Neural cell (in vitro differentiated cells): ENCODE results near the gene IFTAP.

Experiments
- CTCF ChIP-seq: fragments of 450-650 bp; IDR thresholded peaks from 2 replicates; pipeline ENCODE4 v1.5.1; 2014; ENCODE audit warnings: antibody characterized with exemption, mild to moderate bottlenecking, moderate library complexity; ENCODE audit not compliant: poor library complexity, severe bottlenecking
- EP300 ChIP-seq: fragments of 450-650 bp; conservative IDR thresholded peaks from 2 replicates; pipeline ENCODE4 v1.6.1; 2014; ENCODE audit warnings: antibody characterized with exemption, mild to moderate bottlenecking, moderate library complexity; ENCODE audit not compliant: poor library complexity, severe bottlenecking
- MXI1 ChIP-seq: fragments of 450-650 bp; conservative IDR thresholded peaks from 2 replicates; pipeline ENCODE4 v1.6.1; 2014; ENCODE audit warnings: antibody characterized with exemption, mild to moderate bottlenecking; ENCODE audit not compliant: poor library complexity, severe bottlenecking
- POLR2AphosphoS5 ChIP-seq: IDR thresholded peaks from 2 replicates; pipeline ENCODE4 v1.6.1; 2012
- SMC3 ChIP-seq: fragments of 450-650 bp; conservative IDR thresholded peaks from 2 replicates; pipeline ENCODE4 v1.6.1; 2014; ENCODE audit warnings: antibody characterized with exemption, mild to moderate bottlenecking, moderate library complexity; ENCODE audit not compliant: poor library complexity
- TAF1 ChIP-seq: IDR thresholded peaks from 2 replicates; pipeline ENCODE4 v1.6.1; 2012; ENCODE audit warnings: low read depth

- no peak for TF ChIP-seq CTCF
- no peak for TF ChIP-seq TAF1
- no peak for TF ChIP-seq SMC3
- TF ChIP-seq POLR2AphosphoS5, result no peak
- TF ChIP-seq MXI1, result no peak
- TF ChIP-seq EP300, result no peak
Observed at GRCh38 chr11:36588099-36588498, 6.2 kb upstream of the IFTAP start.
